ENCODE measurements around the gene SUSD1.

Gene SUSD1

DNA sequence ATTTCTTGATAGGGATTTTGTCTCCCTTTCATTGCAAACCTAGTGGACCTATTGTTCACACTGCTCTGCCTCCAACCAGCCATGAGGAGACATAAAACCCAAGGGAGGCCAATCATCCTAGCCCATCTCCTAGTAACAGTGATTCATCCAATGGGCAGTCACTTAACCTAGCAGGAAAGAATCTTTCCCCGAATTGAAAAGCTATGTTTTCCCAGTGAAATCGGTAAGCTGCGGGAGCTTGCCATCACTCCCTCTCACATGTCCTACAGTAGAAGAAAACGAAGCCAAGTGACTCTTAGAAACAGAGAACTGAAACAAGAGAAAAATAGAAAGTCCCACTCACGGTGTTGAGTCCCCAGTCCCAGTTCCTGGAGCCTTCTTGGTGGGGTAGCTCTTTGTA, 123.3 kb downstream of the SUSD1 start:
- TF ChIP-seq SNAI2 (CRISPR knock-in tag; IDR thresholded peaks at IDR 0.05) (no peak), RARB (CRISPR knock-in tag; IDR thresholded peaks at IDR 0.05) (no peak), TCF4 (CRISPR knock-in tag; IDR thresholded peaks at IDR 0.05; ENCODE audit: borderline replicate concordance) (no peak), GLIS3 (CRISPR knock-in tag; IDR thresholded peaks at IDR 0.05) (no peak), OSR1 (CRISPR knock-in tag; IDR thresholded peaks at IDR 0.05) (no peak), ZNF565 (CRISPR knock-in tag; conservative IDR thresholded peaks at IDR 0.05; ENCODE audit: low read depth) (no peak), BACH2 (CRISPR knock-in tag; IDR thresholded peaks at IDR 0.05; ENCODE audit: borderline replicate concordance) (no peak), TOX (CRISPR knock-in tag; IDR thresholded peaks at IDR 0.05; ENCODE audit: borderline replicate concordance) (no peak), ESRRG (CRISPR knock-in tag; IDR thresholded peaks at IDR 0.05) (no peak), PPARA (CRISPR knock-in tag; IDR thresholded peaks at IDR 0.05; ENCODE audit: borderline replicate concordance) (no peak), ARNTL (CRISPR knock-in tag; IDR thresholded peaks at IDR 0.05; ENCODE audit: borderline replicate concordance, low read depth) (no peak), CSDC2 (CRISPR knock-in tag; IDR thresholded peaks at IDR 0.05) (no peak), ISL1 (CRISPR knock-in tag; IDR thresholded peaks at IDR 0.05) (no peak)
- TF ChIP-seq, protein P1, sequence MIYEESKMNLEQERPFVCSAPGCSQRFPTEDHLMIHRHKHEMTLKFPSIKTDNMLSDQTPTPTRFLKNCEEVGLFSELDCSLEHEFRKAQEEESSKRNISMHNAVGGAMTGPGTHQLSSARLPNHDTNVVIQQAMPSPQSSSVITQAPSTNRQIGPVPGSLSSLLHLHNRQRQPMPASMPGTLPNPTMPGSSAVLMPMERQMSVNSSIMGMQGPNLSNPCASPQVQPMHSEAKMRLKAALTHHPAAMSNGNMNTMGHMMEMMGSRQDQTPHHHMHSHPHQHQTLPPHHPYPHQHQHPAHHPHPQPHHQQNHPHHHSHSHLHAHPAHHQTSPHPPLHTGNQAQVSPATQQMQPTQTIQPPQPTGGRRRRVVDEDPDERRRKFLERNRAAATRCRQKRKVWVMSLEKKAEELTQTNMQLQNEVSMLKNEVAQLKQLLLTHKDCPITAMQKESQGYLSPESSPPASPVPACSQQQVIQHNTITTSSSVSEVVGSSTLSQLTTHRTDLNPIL (CRISPR knock-in tag; IDR thresholded peaks at IDR 0.05; ENCODE audit: low read depth): no peak
- TF ChIP-seq, protein P2, sequence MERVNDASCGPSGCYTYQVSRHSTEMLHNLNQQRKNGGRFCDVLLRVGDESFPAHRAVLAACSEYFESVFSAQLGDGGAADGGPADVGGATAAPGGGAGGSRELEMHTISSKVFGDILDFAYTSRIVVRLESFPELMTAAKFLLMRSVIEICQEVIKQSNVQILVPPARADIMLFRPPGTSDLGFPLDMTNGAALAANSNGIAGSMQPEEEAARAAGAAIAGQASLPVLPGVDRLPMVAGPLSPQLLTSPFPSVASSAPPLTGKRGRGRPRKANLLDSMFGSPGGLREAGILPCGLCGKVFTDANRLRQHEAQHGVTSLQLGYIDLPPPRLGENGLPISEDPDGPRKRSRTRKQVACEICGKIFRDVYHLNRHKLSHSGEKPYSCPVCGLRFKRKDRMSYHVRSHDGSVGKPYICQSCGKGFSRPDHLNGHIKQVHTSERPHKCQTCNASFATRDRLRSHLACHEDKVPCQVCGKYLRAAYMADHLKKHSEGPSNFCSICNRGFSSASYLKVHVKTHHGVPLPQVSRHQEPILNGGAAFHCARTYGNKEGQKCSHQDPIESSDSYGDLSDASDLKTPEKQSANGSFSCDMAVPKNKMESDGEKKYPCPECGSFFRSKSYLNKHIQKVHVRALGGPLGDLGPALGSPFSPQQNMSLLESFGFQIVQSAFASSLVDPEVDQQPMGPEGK (CRISPR knock-in tag; IDR thresholded peaks at IDR 0.05; ENCODE audit: borderline replicate concordance): no peak
- TF ChIP-seq, protein P3, sequence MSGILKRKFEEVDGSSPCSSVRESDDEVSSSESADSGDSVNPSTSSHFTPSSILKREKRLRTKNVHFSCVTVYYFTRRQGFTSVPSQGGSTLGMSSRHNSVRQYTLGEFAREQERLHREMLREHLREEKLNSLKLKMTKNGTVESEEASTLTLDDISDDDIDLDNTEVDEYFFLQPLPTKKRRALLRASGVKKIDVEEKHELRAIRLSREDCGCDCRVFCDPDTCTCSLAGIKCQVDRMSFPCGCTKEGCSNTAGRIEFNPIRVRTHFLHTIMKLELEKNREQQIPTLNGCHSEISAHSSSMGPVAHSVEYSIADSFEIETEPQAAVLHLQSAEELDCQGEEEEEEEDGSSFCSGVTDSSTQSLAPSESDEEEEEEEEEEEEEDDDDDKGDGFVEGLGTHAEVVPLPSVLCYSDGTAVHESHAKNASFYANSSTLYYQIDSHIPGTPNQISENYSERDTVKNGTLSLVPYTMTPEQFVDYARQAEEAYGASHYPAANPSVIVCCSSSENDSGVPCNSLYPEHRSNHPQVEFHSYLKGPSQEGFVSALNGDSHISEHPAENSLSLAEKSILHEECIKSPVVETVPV (CRISPR knock-in tag; IDR thresholded peaks at IDR 0.05): no peak
- TF ChIP-seq, protein P4, sequence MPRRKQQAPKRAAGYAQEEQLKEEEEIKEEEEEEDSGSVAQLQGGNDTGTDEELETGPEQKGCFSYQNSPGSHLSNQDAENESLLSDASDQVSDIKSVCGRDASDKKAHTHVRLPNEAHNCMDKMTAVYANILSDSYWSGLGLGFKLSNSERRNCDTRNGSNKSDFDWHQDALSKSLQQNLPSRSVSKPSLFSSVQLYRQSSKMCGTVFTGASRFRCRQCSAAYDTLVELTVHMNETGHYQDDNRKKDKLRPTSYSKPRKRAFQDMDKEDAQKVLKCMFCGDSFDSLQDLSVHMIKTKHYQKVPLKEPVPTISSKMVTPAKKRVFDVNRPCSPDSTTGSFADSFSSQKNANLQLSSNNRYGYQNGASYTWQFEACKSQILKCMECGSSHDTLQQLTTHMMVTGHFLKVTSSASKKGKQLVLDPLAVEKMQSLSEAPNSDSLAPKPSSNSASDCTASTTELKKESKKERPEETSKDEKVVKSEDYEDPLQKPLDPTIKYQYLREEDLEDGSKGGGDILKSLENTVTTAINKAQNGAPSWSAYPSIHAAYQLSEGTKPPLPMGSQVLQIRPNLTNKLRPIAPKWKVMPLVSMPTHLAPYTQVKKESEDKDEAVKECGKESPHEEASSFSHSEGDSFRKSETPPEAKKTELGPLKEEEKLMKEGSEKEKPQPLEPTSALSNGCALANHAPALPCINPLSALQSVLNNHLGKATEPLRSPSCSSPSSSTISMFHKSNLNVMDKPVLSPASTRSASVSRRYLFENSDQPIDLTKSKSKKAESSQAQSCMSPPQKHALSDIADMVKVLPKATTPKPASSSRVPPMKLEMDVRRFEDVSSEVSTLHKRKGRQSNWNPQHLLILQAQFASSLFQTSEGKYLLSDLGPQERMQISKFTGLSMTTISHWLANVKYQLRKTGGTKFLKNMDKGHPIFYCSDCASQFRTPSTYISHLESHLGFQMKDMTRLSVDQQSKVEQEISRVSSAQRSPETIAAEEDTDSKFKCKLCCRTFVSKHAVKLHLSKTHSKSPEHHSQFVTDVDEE (CRISPR knock-in tag; IDR thresholded peaks at IDR 0.05): no peak
- no peak for ATAC-seq

DNA sequence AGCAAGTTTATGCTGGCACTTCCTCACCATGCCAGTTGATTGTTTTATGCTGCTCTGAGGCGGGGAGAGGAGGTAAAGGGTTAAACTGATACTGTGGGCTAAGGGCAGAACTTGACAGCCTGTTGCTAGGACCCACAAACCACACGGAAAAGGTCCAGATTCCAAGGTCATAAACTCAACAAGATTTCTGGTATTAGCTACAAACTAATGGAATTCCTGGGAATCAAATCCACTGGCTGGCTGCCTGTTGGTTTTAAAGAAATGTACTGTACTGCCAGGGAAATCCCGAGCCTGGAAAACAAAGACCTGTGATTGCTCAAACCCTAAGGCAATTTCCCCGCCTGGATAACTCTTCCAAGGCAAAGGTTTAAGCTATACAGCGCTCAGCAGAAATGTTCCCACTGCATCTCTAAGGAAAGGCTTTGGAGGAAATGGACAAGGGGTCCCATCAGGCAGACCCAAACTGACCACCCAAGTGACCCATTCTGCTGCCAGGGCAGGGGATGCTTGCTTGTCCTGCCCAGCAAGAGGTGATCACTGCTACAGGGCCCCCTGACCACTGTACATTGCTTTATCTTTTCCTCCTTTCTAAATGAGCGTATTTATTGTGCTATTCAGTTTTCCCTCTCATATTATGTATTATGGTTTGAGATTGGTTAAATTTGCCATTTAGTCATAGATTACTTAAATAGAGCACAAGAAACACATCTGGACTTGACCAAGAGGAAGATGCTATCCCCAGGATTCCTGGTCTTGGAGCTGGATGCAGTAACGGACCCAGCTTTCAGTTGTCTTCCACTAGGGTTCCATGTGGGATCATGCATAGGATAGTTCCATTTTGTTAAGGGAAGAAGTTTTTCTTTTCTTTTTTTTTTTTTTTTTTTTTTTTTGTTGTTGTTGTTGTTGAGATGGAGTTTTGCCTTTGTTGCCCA, 124.3 kb downstream of the SUSD1 start:
- ATAC-seq: peak; percentile 75
- TF ChIP-seq ISL1 (CRISPR knock-in tag; IDR thresholded peaks at IDR 0.05) (peak; percentile 79), TOX (CRISPR knock-in tag; IDR thresholded peaks at IDR 0.05; ENCODE audit: borderline replicate concordance) (peak; percentile 50), ARNTL (CRISPR knock-in tag; IDR thresholded peaks at IDR 0.05; ENCODE audit: borderline replicate concordance, low read depth) (no peak), ZFP3 (CRISPR knock-in tag; IDR thresholded peaks at IDR 0.05) (peak; percentile 13; the same call in 1 of the 2 replicates), CSDC2 (CRISPR knock-in tag; IDR thresholded peaks at IDR 0.05) (peak; percentile 18; the same call in 1 of the 2 replicates), ZC3H10 (CRISPR knock-in tag; IDR thresholded peaks at IDR 0.05) (0 out of 2 replicates have a peak, but pooled peaks have one; percentile 58)
- TF ChIP-seq, protein P5, sequence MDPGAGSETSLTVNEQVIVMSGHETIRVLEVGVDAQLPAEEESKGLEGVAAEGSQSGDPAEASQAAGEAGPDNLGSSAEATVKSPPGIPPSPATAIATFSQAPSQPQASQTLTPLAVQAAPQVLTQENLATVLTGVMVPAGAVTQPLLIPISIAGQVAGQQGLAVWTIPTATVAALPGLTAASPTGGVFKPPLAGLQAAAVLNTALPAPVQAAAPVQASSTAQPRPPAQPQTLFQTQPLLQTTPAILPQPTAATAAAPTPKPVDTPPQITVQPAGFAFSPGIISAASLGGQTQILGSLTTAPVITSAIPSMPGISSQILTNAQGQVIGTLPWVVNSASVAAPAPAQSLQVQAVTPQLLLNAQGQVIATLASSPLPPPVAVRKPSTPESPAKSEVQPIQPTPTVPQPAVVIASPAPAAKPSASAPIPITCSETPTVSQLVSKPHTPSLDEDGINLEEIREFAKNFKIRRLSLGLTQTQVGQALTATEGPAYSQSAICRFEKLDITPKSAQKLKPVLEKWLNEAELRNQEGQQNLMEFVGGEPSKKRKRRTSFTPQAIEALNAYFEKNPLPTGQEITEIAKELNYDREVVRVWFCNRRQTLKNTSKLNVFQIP (CRISPR knock-in tag; IDR thresholded peaks at IDR 0.05; ENCODE audit: borderline replicate concordance, low read depth): no peak
